CMK (cell line): ENCODE data around the gene KRTAP5-5.
"Not testable (repeated sequence)": the region's sequence is repeated elsewhere in the genome, so short reads cannot be mapped to it uniquely, and the experiment has no call there.

Source experiments
- DNase-seq: peaks from one replicate; pipeline ENCODE4 v3.0.0-alpha.2; 2010; ENCODE audit warnings: low read depth

Gene KRTAP5-5

GRCh38 chr11:1607156-1607845 lies 22.3 kb upstream of the KRTAP5-5 start:
- DNase-seq: not testable (repeated sequence)

DNA sequence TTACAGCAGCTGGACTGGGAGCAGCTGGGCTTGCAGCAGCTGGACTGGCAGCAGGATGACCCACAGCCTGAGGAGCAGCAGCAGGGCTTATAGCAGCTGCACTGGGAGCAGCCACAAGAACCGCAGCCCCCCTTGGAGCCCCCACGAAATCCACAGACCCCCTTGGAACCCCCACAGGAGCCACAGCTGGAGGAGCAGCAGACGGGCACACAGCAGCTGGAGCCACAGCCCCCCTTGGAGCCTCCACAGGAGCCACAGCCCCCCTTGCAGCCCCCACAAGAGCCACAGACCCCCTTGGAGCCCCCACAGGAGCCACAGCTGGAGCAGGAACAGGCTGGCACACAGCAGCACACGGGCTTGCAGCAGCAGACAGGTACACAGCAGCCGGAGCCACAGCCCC lies 21.7 kb upstream of the KRTAP5-5 start:
- DNase-seq: not testable (repeated sequence)

DNA sequence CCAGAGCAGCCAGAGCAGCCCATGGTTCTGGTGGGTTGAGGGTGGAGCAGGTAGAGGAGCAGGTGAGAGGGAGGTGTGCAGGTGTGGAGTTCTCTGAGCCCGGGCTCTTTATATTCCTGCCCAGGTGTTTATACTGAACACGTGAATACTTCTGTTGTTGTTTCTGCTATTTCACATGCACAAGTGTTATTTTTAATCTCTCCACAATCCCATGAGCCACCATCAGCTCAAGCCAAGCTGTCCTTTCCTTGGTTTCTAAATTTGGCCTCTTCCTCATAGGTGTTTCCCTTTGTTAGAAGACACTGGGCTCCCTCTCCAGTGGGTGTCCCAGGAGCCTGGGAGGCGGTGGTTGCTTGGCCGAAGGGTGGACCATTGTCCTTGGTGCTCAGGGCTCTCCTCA lies 21.2 kb upstream of the KRTAP5-5 start, which contains the start of gene KRTAP5-3:
KRTAP5-3 (minus strand) TSS at position 101 of the 400 bp plus-strand sequence; CDS start at position 23, 78 bp downstream.
- DNase-seq: no peak

- DNase-seq: no peak
Observed at GRCh38 chr11:1618231-1618630, 11.3 kb upstream of the KRTAP5-5 start.

- no peak for DNase-seq
Observed at GRCh38 chr11:1619449-1619848, 10.1 kb upstream of the KRTAP5-5 start.

GRCh38 chr11:1622086-1622485 lies 7.5 kb upstream of the KRTAP5-5 start, which contains the start of gene KRTAP5-4:
Gene KRTAP5-4, minus strand, starts transcription at chr11:1622138. Its CDS starts 45 bp downstream, at chr11:1622093.
- no peak for DNase-seq

- DNase-seq: no peak
Observed at GRCh38 chr11:1623716-1624115, 5.9 kb upstream of the KRTAP5-5 start.

DNA sequence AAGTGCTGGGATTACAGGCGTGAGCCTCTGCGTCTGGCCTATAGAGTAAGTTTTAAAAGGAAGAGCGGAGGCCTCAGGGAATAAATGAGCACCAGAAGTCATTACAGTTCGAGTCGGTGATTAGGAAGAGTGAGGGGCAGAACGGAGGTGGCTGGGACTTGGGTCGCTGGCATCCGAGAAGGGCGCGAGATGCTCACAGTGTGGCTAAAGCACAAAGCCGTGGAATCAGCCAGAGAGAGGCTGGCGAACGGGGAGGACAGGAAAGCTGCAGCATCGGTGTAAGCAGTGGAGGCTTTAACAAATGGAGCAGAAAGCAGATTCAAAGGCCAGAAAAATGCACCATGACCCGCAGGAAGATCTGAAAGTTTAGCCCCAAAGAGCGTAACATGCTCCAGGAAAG lies 5.0 kb upstream of the KRTAP5-5 start:
- DNase-seq: no peak

GRCh38 chr11:1625541-1625940 lies 4.0 kb upstream of the KRTAP5-5 start:
- no peak for DNase-seq

DNA sequence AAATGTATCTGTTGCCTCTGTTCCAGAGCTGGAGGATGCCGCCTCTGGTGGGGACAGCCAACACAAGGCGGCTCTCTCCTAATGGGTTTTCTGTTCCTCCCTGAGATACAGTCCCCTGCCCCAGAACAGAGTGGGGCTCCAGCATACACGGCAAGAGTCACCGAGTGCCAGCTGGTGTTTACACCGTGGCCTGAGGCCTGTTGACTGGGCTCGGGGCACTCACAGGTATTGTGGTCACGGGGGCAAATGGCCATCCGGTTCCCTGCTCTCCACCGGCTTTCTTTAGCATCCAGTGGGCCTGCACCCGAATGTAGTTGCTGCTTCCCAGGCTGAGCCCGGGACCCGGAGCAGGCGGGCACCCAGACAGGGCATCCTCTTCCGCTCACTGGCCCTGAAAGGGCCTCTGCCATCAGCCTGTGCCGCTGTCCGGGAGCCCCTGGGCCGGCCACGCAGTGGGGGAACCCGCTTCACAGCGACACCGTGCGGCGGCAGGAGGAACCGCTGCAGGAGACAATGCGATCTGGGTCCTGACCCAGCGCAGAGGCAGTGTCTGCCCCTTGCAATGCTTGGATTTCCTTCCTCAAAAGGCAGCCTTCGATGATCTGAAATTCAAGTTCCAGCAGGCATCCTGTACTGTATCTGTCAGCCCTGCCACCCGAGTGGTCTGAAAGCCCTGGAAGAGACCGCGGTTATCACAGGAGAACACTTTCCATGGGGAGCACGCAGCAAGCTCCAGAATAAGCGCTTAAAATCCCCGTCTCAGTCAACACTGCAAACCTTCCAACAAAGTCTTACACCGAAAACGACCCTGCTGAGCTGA lies 859 bp upstream of the KRTAP5-5 start:
- no peak for DNase-seq

- no peak for DNase-seq
Observed at GRCh38 chr11:1630271-1630670, 696 bp downstream of the KRTAP5-5 start.

DNA sequence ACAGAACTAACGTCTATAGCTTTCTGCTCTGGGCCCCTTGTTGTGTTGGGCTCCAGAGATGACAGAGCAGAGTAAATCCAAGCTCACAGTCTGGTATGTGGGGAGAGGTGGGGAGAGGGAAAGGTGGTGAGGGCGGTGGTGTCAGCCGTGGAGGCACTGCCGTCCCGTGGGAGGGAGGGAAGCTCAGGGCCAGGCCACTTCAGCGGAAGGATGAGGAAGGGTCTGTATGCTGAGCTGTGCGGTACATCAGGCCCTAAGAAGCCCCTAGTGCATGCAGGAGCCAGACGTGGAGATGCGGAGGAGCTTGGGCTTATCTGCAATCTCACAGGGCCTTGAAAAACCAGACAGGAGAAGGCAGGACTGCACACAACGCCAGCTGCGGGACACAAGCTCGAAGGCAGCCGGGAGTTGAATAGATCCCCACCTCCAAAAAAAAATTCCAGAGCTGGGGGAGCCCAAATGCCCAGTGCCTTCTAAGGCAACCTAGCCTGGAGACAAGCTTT lies 1.5 kb downstream of the KRTAP5-5 start:
- no peak for DNase-seq

DNA sequence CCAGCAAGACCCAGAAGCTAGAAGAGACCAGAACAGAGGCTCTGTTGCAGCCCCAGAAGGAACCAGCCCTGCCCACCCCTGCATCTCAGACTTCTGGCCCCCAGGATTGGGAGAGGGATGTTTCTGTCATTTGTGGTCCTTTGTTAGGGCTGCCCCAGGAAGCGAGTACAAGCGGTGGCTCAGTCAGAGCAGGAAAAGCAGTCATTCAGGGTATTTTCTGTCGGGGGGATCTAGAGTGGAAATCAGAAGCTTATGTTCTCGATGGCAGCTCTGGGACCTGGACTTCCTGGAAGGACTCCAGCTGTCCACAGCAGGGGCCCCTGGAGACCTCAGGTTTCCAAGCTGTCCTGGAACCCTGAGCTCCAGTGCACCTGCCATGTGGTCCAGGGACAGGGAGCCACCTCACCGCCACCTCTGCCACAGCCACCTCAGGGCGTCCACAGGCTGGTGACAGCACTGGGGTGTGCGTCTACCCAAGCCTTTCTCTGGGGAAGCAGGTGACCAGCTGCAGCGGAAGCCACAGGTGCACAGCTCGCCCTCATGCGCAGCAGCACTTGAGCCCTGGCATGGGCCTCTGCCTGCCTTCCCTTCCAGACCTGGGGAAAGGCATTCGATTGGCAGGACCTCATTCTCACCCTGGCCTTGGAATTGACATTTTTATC lies 2.6 kb downstream of the KRTAP5-5 start:
- DNase-seq: no peak

- no peak for DNase-seq
Observed at GRCh38 chr11:1633864-1634263, 4.3 kb downstream of the KRTAP5-5 start.

- no peak for DNase-seq
Observed at GRCh38 chr11:1636291-1636950, 6.8 kb downstream of the KRTAP5-5 start.

- no peak for DNase-seq
Observed at GRCh38 chr11:1637628-1638027, 8.1 kb downstream of the KRTAP5-5 start.

- no peak for DNase-seq
Observed at GRCh38 chr11:1638344-1638743, 8.8 kb downstream of the KRTAP5-5 start.

DNA sequence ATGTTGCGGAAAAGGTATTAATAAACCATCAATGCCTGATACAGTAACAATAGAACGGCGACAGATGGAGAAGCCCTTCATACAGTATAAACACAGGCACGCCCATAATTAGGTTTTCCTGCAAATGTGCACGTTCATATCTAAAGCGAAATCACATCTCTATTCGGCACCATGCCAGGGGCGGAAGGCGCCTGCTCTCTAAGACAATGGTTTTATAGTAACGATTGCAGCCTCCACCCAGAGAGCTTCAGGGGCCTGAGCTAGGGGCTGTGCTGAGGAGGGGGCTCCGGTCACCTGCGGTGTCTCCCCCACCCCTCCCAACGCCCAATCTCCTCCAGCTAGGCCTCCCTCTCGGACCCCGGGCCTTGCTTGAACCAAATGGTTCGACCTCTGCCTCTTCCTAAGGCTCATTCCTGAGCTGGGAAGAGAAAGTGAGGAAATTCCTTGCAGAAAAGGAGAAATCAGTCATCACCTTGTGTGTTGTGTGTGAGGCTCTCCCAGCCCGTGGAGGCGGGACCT lies 9.6 kb downstream of the KRTAP5-5 start:
- DNase-seq: no peak

GRCh38 chr11:1639666-1640065 lies 10.1 kb downstream of the KRTAP5-5 start:
- DNase-seq: no peak

DNA sequence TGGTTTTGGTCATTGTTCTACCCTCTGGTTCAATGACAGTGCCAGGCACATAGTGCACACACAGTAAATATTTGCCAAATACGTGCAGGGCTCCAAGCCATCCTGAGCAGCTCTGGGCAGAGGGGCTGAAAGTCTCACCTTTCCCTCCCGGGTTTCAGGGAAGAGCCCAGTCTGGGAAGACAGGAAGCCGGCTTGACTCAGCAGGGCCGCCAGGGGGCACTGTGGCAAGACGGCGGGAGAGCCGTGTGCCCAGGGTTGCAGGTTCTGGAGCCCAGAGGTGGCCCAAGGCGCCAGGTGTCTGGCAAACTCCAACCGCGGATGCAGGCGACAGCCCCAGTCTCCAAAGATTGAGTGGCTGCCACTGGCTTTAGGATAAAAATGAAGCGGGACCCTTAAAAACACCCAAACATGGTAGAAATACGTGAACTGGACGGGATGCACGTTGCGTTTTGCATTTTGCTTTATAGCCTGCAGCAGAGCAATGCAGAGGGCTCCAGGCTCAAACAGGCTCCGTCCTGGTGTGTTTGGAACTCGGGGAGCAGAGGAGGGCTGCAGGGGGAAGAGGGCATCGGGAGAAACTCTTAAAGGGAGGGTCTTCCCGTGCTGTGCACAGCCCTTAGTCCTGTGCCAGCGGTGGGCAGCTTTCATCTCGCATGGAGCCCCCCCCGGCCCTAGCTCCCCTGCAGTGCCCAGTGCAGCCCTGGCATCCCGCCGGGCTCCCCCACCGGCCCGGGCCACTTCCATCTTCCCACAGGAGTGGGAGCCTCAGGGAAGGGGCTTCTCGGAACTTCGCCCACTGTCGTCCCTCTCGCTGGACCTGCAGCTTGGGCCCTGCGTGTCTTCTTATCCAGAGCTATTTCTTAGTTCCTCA lies 10.7 kb downstream of the KRTAP5-5 start:
- DNase-seq: no peak

- no peak for DNase-seq
Observed at GRCh38 chr11:1641096-1641495, 11.5 kb downstream of the KRTAP5-5 start.
